HG03378 (cell line): Measurements from ENCODE around the gene PRKG2.

Source experiments
- ATAC-seq: cut with Tn5 transposase; IDR thresholded peaks from one replicate; pipeline ENCODE4 v1.9.1; 2021; ENCODE audit warnings: mild to moderate bottlenecking, moderate library complexity; ENCODE audit not compliant: unreplicated experiment

Gene PRKG2

GRCh38 chr4:81106150-81106549 lies 108.9 kb downstream of the PRKG2 start:
- ATAC-seq, result peak; percentile 68

DNA sequence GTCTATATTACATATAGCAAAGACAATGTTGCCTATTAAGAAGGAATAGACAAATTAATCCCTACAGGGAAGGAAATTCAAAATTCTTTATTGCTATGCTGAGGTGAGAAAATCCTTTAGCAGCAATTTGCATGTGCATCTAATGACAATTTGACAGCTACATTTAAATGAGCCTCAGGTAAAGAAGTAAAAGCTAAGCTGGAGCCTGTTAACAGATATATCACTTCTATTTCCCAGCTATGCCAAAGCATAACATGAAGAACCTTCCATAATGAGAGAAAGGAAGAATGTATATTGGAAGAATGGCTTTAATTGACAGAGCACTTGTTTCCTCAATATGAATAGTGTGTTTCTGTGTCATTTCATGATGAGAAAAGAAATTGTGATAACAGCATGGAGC lies 112.9 kb downstream of the PRKG2 start:
- no peak for ATAC-seq

DNA sequence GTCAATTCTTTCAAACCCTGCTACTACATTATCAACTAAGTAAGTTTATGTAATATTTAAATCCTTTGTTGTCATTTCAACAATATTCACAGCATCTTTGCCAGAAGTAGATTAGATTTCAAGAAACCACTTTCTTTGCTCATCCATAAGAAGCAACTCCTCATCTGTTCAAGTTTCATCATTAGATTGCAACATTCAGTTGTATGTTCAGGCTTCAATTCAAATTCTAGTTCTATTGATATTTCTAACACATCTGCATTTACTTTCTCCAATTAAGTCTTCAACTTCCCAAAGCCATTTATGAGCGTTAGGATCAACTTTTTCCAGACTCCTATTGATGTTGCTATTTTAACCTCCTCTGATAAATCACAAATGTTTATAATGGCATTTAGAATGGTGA lies 118.5 kb downstream of the PRKG2 start:
- ATAC-seq, result no peak

DNA sequence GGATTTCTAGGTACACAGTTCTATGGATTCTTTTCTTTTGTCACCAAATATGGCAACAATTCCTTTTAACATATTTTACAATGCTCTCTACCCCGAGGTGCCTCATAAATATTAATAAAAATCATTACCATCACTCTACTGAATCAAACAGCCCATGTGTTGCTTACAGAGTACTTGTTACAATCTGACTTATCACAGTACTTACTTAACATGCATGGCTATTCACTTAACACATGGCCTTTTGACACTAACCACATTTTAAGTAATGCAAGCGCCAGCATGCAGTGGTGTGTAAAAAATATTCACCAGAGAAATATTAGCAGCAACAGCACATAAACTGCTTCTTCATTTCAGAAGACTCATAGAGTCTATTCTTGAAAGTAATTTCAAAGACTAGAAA lies 119.6 kb downstream of the PRKG2 start:
- no peak for ATAC-seq

DNA sequence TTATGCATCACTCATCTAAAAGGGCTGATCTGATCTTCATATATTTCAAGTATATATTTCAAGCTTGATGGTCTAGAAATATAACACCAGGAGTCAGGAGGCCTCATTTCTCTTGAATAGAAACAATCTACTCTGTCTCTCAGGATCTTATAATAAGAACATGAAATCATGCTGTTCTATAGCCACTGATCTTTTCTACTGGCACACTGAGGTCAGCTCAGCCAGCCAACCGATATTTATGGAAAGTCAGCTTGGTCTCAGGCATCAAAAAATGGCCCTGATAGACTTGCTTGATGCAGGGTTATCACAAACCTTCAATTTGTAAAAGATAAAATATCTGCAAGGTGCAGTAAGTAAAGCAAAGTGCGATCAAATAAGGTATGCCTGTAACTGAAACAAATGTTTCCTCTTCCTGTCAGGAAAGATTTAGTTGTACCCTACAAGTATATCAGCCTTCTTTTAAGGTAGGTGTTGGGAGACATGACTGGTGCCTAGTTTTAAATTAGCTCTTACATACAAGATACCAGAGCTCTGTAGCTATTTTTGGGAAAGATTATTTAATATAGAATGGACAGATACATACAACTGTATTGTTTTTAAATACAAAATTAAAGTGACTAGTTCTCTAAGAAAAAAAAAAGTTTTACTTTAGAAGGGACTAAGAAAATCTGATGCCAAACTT lies 121.2 kb downstream of the PRKG2 start:
- ATAC-seq, result no peak

DNA sequence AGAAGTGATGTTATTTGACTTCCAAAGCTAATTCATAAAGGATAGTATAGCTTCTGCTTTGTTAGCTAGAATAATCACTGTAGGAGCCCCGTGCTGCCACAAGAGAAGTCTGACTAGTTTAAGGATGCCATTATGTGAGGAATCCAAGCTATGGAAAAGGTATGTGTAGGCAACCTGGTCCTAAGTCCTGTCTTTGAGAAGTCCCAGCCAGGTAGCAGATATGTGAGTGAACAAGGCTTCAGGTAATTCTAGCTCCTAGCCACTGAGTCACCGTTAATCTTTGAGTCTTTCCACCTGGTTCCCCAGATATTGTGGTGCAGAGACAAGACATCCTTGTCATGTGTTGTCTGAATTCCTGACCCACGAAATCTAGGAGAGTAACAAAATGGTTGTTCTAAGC lies 129.0 kb downstream of the PRKG2 start:
- ATAC-seq, result no peak

DNA sequence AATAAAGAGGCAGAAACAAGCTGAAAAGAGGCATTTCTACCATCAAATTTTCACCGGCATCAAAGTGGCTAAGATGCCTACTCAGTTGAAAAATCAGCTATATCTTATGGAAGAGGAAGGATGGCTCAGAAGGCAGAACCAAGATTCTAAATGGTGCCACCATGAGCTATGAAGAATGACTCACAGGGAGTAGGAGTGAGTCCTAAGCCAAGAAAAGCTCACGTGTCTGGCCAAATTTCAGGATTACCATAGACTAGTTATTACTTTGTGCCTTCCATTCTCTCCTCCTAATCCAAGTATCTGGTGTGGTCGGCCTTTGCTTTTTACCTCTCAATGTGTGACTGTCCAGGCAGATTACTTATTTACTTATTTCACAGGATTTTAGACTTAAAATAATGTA lies 129.7 kb downstream of the PRKG2 start:
- ATAC-seq, result no peak

- no peak for ATAC-seq
Measured at GRCh38 chr4:81084634-81085033, 130.4 kb downstream of the PRKG2 start.

DNA sequence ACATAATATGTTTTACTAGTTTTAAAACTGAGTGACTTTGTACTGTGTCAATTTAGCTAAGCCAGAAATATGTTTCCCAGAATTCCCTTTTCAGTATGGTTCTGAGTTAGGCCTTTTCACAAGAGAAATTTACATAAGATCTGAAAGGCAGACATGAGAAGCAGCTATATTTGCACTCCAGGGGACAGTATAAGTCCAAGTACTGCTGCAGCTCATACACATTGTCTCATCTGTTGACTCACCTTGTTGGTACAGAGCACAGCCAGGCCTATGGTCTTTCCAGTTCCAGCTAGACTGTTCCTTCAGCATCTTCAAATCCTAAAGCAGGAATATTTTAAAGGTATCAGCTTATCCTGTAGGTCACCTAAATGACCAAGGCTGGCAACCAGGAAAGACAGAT lies 131.0 kb downstream of the PRKG2 start:
- ATAC-seq, result no peak

DNA sequence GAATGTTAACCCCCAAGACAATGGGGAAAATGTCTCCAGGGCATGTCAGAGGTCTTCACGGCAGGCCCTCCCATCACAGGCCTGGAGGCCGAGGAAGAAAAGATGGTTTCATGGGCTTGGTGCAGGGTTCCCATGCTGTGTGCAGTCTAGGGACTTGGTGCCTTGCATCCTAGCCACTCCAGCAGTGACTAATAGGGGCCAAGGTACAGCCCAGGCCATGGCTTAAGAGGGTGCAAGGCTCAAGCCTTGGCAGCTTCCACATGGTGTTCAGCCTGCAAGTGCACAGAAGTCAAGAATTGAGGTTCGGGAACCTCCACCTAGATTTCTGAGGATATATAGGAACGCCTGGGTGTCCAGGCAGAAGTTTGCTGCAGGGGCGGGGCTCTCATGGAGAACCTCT lies 133.9 kb downstream of the PRKG2 start:
- no peak for ATAC-seq

DNA sequence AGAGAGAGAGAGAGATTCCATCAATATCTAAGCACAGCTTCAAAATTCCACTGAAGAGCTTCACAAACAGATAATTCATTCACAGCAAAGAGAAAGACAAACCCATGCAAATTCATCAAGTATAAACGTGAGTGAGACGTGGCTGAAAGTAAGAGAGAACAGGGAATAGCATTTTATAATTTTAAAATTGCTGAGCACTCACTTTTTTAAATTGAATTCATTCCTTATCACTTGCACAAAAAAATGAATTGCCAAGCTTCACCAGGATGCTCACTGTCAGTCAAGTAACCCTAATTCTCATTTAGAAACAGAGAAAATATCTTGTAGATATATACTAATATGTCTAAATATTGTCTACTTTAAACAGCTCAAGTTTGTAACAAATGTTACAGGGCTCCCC lies 144.0 kb downstream of the PRKG2 start:
- ATAC-seq, result no peak

GRCh38 chr4:81069706-81070331 lies 145.2 kb downstream of the PRKG2 start:
- peak; percentile 96 for ATAC-seq

DNA sequence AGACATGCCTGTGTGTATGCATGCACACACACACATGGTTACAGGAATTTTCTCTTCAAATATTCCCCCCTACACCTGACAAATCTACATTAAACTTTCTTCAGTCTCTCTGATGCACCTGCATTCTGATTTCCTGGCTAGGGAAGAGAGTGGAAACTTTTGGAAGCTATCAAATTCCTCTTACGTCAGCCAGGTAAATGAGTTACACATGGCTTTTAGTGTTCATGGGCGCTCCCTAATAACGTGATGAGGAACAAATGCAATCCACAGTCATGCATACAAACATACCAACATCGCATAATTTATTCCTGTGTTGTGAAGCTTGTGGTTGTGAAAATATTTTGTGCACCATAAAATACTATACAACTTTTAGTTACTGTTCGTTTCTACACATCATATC lies 149.6 kb downstream of the PRKG2 start:
- no peak for ATAC-seq

DNA sequence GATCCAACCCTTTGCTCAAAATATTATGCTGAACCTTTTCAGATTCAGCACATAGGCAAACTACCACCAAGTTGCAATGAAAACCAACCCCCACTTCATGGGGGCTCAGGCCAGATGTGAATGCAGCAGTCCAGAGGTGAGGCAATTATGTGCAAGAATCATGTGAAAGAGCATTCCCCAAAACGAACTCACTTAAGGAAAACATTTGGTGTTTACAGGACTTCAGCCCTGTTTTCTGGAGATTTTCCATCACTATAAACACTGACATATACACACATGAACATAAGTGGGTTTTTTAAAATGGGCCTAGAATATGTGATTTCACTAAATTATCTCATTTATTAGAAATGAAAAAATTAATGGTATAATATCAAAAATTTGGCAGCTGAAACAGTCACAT lies 153.0 kb downstream of the PRKG2 start:
- no peak for ATAC-seq

- no peak for ATAC-seq
Measured at GRCh38 chr4:81061344-81061730, 153.7 kb downstream of the PRKG2 start.

DNA sequence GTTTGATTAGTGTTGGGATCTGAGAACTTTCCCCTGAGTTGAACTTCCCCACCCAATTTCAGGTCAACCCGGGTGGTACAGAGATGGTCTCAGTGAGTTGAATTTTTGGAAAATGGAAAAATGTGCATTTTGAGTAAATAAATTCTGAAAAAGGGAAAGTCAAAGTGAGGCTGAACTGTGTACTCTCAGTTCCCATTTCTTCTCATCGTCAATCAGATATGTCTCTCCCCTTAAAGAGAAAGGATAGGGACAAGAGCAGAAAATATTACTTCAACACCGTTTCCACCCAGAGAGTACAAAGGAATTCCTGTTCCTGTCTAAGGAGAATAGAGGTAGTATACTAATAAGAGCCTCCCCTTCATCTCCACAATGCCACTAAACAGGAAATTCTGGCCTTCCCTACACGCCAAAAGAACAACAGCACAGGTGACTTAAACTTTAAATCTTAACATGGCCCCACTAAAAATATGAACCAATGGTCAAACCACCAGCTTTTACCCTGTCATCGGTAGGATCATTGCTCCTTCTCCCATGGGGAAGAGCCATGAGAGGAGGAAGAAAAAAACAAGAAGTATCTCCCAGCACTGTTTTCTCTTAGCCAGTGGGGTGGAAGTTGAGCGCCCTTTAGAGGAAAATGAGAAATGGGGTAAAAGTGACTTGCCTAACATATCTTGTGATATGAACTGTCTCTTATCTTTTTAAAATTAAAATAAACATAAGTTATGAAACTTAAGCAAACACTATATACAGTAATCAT lies 154.3 kb downstream of the PRKG2 start:
- ATAC-seq, result no peak

GRCh38 chr4:81058621-81059020 lies 156.4 kb downstream of the PRKG2 start:
- ATAC-seq, result no peak

DNA sequence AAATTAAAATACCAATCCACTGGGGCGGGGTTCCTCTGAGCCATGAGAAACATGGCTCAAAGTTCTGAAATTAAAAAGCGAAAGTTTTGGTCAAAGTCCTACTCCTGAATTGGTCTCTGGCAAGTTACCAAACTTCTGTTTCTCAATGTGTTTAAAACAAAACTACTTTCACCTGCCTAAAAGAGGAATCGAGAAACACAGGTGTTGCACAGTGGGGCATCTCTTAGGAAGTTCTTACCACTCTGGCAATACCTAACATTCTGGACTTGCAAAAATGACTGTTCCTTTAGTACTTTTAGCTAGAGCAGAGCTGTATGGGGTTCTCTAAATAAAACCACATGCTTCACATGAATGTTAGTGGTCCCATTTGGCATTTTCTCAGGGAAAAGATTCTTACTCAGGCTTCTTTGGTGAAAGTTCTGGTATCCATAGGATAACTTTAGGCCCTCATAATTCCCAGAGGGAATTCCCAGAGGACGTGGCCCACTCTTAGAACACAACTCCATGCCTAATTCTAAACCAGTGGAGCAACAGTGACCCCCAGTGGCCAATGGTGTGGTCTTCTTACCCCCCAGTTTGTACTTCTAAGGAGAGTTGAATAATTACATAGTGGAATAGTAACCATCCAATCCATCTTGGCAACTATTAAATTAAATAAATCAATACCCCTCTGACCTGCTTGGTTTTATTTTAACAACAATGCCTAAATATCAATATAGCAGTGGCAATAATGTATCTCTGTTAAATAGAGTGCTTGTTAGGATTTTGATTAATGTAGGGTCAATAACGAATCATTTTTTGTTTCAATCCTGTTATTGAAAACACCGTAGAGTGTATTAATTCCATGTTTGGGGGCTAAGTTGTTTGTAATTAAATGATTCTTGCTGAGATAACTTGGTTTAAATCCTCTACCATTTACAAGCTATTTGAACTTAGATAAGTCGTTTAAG lies 162.6 kb downstream of the PRKG2 start:
- ATAC-seq, result peak; percentile 100

DNA sequence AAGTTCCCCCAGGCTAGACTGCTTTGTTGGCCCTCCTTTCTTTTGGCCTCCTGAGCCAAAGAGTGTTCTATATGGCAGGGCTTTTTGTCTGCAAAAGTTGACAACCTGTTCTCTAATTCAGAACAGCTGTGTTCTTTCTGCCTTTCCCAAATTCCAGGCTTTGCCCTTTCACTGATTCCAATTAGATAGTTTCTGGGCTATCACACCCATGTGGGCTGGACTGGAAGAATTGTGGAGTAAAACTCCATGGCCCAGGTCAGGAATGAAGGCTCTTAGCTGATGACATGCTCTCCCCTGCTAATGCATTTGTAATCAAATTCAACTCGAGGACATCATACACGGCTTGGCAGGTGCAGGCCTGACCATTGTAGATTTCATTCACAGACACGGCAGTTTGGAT lies 165.1 kb downstream of the PRKG2 start:
- no peak for ATAC-seq

DNA sequence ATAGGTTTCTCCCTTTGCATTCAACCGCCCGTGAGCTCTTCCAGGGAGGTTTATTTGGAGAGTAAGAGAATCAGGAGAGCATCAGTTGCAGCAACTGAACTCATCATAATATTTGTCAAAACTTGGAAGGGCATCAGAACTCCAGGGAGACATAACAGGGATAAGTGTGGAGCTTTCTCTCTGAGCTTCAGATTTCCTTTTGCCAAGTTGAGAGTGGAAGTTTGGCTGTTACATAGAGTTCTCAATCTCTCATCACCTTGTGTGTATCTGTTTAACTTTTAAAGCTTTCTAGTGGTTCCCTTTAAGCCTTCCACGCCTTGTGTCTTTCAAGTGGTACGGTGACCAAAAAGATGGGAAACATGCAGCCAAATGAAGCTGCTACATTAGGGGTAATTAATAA lies 165.7 kb downstream of the PRKG2 start:
- ATAC-seq, result no peak
